Endothelial cell of umbilical vein (primary cell): ENCODE data around the gene HESX1.

Source experiments
- CTCF ChIP-seq, 2 donors: IDR thresholded peaks; 1 replicate in 1 of 2; 2 replicates in 1 of 2; pipeline ENCODE4 v1.5.1; 2011; ENCODE audit warnings: low read length in 2 of 2, mild to moderate bottlenecking in 2 of 2, moderate library complexity in 2 of 2, control low read depth in 1 of 2, inconsistent platforms in 1 of 2, low read depth in 1 of 2; ENCODE audit not compliant: insufficient read depth in 1 of 2; ENCODE audit errors: extremely low read depth in 1 of 2
- EZH2 ChIP-seq: IDR thresholded peaks from 2 replicates; pipeline ENCODE4 v1.6.1; 2012; ENCODE audit warnings: borderline replicate concordance, low read depth, mild to moderate bottlenecking, moderate library complexity, low read length, inconsistent platforms; ENCODE audit not compliant: severe bottlenecking
- JUN ChIP-seq: IDR thresholded peaks from 2 replicates; pipeline ENCODE4 v1.6.1; 2011; ENCODE audit warnings: borderline replicate concordance, low read depth; ENCODE audit not compliant: insufficient read length, insufficient read depth
- MYC ChIP-seq: IDR thresholded peaks from one replicate; pipeline ENCODE4 v1.6.1; 2011; ENCODE audit warnings: mild to moderate bottlenecking, low read depth, low read length
- POLR2A ChIP-seq: IDR thresholded peaks from 2 replicates; pipeline ENCODE4 v1.6.1; 2012; ENCODE audit warnings: low read depth, mild to moderate bottlenecking, control low read depth, low read length
- TF ChIP-seq, protein P1 (sequence below): IDR thresholded peaks from 2 replicates; pipeline ENCODE4 v1.6.1; 2011; ENCODE audit not compliant: insufficient read depth, insufficient read length

DNA sequence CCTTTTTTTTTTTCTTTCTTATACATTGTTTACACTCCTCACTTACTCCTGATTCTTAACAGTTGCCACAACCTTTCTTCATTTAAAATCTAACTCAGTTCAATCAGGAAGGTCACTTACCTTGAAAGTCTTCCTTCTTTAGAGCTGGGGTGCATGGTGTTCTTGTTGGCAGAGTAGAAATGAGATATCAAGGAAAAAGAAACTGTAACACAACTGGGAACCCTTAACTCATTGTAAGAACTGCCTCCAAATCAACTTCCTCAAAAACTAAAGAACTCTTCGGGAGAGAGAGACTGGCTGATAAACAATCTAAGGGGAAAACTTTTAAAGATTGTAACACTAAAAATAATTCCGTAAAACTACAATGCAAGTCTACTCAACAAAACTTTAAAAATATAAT is 26.4 kb upstream of the HESX1 start:
- TF ChIP-seq CTCF (IDR thresholded peaks at IDR 0.05; ENCODE audit: extremely low read depth in 1 of 2, insufficient read depth in 1 of 2, low read depth in 1 of 2, low read length in 2 of 2): no peak
- TF ChIP-seq, protein P1, sequence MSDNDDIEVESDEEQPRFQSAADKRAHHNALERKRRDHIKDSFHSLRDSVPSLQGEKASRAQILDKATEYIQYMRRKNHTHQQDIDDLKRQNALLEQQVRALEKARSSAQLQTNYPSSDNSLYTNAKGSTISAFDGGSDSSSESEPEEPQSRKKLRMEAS: no peak
- no peak for TF ChIP-seq EZH2
- no peak for TF ChIP-seq POLR2A
- TF ChIP-seq JUN: no peak
- TF ChIP-seq MYC: no peak
